Astrocyte of the spinal cord (primary cell): ENCODE results near the gene GJB4.

Experiments
- DNase-seq: peaks from one replicate; pipeline ENCODE4 v3.0.0; 2011; ENCODE audit warnings: low read depth, low spot score
- H3K4me3 ChIP-seq: 2 replicates; pipeline ENCODE4 v1.5.1; 2011; ENCODE audit warnings: low read depth, mild to moderate bottlenecking, low read length, moderate library complexity
- CTCF ChIP-seq: IDR thresholded peaks from 2 replicates; pipeline ENCODE4 v1.5.1; 2012; ENCODE audit warnings: low read depth, mild to moderate bottlenecking, low read length, inconsistent platforms
- in situ Hi-C: cut with HindIII; loops from 2 replicates; pipeline ENCODE4 v1.10.0; 2017; ENCODE audit warnings: low sequenced_read_pairs

The GJB4 gene

GRCh38 chr1:34754964-34755637 is 4.4 kb upstream of the GJB4 start, which contains the start of gene GJB5:
TSS of gene GJB5 (plus strand) at chr1:34755047. CDS start at chr1:34757331, 2,284 bp downstream.
- TF ChIP-seq CTCF, result no peak
- DNase-seq, result no peak
- H3K4me3 ChIP-seq, result no peak within 1 kb of the TSS
- in situ Hi-C loops, result no loop called here

GRCh38 chr1:34755961-34756360 is 3.6 kb upstream of the GJB4 start:
- no peak for DNase-seq
- in situ Hi-C loops, result no loop called here
- H3K4me3 ChIP-seq, result no peak overlapping the region
- no peak for TF ChIP-seq CTCF

- in situ Hi-C loops, result no loop called here
- no peak for TF ChIP-seq CTCF
- no peak for DNase-seq
Observed at GRCh38 chr1:34757386-34757785, 2.2 kb upstream of the GJB4 start.

GRCh38 chr1:34758751-34759150 is 789 bp upstream of the GJB4 start:
- TF ChIP-seq CTCF, result no peak
- H3K4me3 ChIP-seq, result no peak overlapping the region
- in situ Hi-C loops, result no loop called here
- no peak for DNase-seq

More at GRCh38 chr1:34757386-34757785, 2.2 kb upstream of the GJB4 start:
- H3K4me3 ChIP-seq, result no peak overlapping the region

- DNase-seq, result no peak
- TF ChIP-seq CTCF, result no peak
- in situ Hi-C loops, result no loop called here
- H3K4me3 ChIP-seq, result no peak overlapping the region
Observed at GRCh38 chr1:34761176-34761761, 1.7 kb downstream of the GJB4 start.

GRCh38 chr1:34761776-34762307 is 2.3 kb downstream of the GJB4 start:
- no peak overlapping the region for H3K4me3 ChIP-seq
- TF ChIP-seq CTCF, result no peak
- in situ Hi-C loops, result no loop called here
- DNase-seq, result no peak
